IgD-negative memory B cell (primary cell): Measurements from ENCODE around the gene KIF7. TPM values are rescaled to one million over a fixed set of nuclear protein-coding genes. Genes with fewer than 3 reads are reported as not detected.
A peak's percentile ranks its signal among the peaks of the same experiment; 100 is the strongest.

Experiments
- H3K27ac Mint-ChIP-seq, 3 donors: one replicate each; pipeline ENCODE4 v1.8.0; 2020 to 2022; ENCODE audit warnings: mild to moderate bottlenecking in 3 of 3, mixed read lengths in 3 of 3, moderate library complexity in 1 of 3
- H3K27me3 Mint-ChIP-seq: one replicate; pipeline ENCODE4 v1.8.0; 2021; ENCODE audit warnings: mixed read lengths
- H3K36me3 Mint-ChIP-seq: one replicate; pipeline ENCODE4 v1.8.0; 2020; ENCODE audit warnings: mild to moderate bottlenecking, mixed read lengths
- H3K4me1 Mint-ChIP-seq, 3 donors: one replicate each; pipeline ENCODE4 v1.8.0; 2020 to 2022; ENCODE audit warnings: mixed read lengths in 3 of 3, mild to moderate bottlenecking in 1 of 3
- H3K4me3 Mint-ChIP-seq, 4 donors: one replicate each; pipeline ENCODE4 v1.8.0; 2020 to 2022; ENCODE audit warnings: mild to moderate bottlenecking in 4 of 4, mixed read lengths in 4 of 4, moderate library complexity in 3 of 4
- H3K9me3 Mint-ChIP-seq, 3 donors: one replicate each; pipeline ENCODE4 v1.8.0; 2020 to 2021; ENCODE audit warnings: mixed read lengths in 3 of 3, mild to moderate bottlenecking in 1 of 3
- polyA plus RNA-seq: library from polyadenylated mRNA; unstranded; fragments of 300-500 nt; fragmentation: Illumina TruSeq; gene quantifications from one replicate; pipeline ENCODE4 v1.2.3, GENCODE V29; 2021

Gene KIF7
- polyA plus RNA-seq, 1 donor from 2014 or later, result not detected

DNA sequence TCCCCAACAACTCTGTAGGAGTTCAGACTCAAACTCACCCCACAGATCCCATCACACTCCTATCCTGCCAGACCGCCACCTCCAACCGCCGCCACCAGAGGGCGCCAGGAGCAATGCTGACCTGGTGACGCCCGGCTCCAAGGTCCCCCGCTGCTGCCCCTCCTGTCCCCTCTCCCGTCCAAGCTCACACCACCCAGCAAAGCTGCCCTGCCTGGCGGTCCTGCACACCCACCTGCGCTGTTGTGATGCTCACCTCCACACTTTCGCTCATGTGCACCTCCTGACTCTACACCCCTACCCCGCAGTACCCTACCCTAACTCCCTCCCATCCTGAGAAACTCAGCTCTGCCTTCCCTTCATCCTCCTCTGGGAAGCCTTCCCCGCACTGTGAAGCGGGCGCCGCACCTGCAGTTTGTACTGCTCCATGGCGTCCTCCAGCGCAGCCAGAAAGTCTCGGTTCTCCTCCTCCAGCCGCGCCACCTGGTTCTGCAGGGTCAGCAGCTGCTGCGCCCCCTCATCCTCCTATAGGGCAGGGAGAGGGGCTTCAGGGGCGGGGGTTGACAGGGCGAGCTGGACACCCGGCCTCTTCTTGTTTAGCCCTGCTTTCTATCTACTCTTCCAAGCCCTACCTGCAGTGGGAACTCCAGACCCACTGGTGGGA lies 7.9 kb downstream of the KIF7 start:
- H3K27ac Mint-ChIP-seq, result no peak overlapping the region
- H3K4me1 Mint-ChIP-seq, result peaks cover 0 to 2% (median 1%) of the 10 kb centered on the region in 3 donors
- peaks cover 14% of the 10 kb centered on the region for H3K27me3 Mint-ChIP-seq
- H3K9me3 Mint-ChIP-seq, result no peaks in the 10 kb centered on the region
- H3K4me3 Mint-ChIP-seq, result no peak overlapping the region
- H3K36me3 Mint-ChIP-seq, result no peaks in the 10 kb centered on the region

DNA sequence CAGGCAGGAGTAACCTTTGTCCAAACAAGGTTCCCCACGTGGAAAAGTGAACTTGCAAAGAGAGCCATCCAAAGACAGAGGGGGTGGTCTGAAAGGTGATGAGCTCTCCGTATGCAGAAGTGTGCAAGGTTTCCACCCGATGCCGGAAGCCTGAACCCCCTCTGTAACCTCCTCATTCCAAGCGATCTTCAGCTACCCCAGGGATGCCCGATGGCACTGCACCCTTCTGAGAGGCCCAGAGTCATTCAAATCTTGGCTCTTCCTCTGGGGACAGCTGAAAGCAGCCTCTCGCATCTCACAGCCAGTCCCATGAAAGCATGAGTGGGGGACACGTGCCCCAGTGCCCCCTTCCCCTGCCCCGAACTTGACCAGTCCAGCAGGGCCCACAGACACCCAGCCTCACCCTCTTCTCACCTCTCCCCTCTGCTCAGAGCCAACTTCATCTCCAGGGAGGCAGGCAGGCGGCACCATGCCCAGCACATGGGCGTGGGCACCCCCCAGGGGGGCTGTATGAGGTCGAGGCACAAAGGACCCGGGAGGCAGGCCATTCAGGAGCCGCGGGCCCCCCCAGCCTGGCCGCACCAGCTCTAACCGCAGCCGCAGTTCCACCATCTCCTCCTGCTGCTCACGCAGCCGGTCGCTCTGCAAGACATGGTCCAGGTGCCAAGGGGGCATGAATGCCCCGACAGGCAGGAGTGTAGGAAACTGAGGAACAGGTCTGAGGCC lies 8.7 kb downstream of the KIF7 start:
- H3K4me1 Mint-ChIP-seq, result peaks cover 0 to 2% (median 1%) of the 10 kb centered on the region in 3 donors
- H3K9me3 Mint-ChIP-seq, result no peaks in the 10 kb centered on the region
- H3K27ac Mint-ChIP-seq, result no peak overlapping the region
- H3K27me3 Mint-ChIP-seq, result peaks cover 12% of the 10 kb centered on the region
- H3K36me3 Mint-ChIP-seq, result no peaks in the 10 kb centered on the region
- no peak overlapping the region for H3K4me3 Mint-ChIP-seq

- Mint-ChIP-seq H3K27ac (no peak overlapping the region), H3K4me3 (no peak overlapping the region), H3K27me3 (peaks cover 12% of the 10 kb centered on the region), H3K9me3 (no peaks in the 10 kb centered on the region), H3K36me3 (no peaks in the 10 kb centered on the region), H3K4me1 (peaks cover 0 to 4% (median 2%) of the 10 kb centered on the region in 3 donors)
Measured at GRCh38 chr15:89645680-89646079, 9.6 kb downstream of the KIF7 start.

- Mint-ChIP-seq H3K9me3 (no peaks in the 10 kb centered on the region), H3K36me3 (no peaks in the 10 kb centered on the region), H3K27ac (no peak overlapping the region), H3K4me3 (no peak overlapping the region), H3K27me3 (peaks cover 4% of the 10 kb centered on the region), H3K4me1 (peaks cover 0 to 3% (median 0%) of the 10 kb centered on the region in 3 donors)
Measured at GRCh38 chr15:89642106-89642505, 13.2 kb downstream of the KIF7 start.

DNA sequence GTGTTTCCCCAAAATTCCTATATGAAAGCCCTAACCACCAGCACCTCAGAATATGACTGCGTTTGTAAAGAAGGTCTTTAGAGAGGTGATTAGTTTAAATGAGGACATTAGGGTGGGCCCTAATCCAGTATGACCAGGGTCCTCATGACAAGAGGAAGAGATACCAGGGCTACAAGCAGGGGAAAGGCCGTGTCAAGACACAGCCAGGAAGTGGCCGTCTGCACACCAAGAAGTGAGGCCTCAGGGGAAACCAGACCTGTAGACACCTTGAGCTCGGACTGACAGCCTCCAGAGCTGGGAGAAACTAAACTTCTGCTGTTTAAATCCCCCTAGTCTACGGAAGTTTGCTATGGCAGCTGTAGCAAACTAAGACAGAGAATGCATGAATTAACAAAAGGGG lies 14.2 kb downstream of the KIF7 start:
- no peaks in the 10 kb centered on the region for H3K36me3 Mint-ChIP-seq
- peaks cover 0 to 3% (median 0%) of the 10 kb centered on the region in 3 donors for H3K4me1 Mint-ChIP-seq
- H3K9me3 Mint-ChIP-seq, result no peaks in the 10 kb centered on the region
- H3K27me3 Mint-ChIP-seq, result no peaks in the 10 kb centered on the region
- H3K4me3 Mint-ChIP-seq, result no peak overlapping the region
- H3K27ac Mint-ChIP-seq, result peak overlapping the region in 1 of 3 donors; percentile 59

- peaks cover 0 to 2% (median 0%) of the 10 kb centered on the region in 3 donors for H3K9me3 Mint-ChIP-seq
- H3K27ac Mint-ChIP-seq, result no peak overlapping the region
- H3K36me3 Mint-ChIP-seq, result no peaks in the 10 kb centered on the region
- H3K4me1 Mint-ChIP-seq, result peaks cover 0 to 3% (median 0%) of the 10 kb centered on the region in 3 donors
- H3K27me3 Mint-ChIP-seq, result no peaks in the 10 kb centered on the region
- no peak overlapping the region for H3K4me3 Mint-ChIP-seq
Measured at GRCh38 chr15:89640245-89640644, 15.0 kb downstream of the KIF7 start.

- no peak overlapping the region for H3K27ac Mint-ChIP-seq
- H3K4me1 Mint-ChIP-seq, result no peaks in the 10 kb centered on the region
- H3K9me3 Mint-ChIP-seq, result peaks cover 0 to 2% (median 0%) of the 10 kb centered on the region in 3 donors
- H3K4me3 Mint-ChIP-seq, result no peak overlapping the region
- no peaks in the 10 kb centered on the region for H3K27me3 Mint-ChIP-seq
- peaks cover 5% of the 10 kb centered on the region for H3K36me3 Mint-ChIP-seq
Measured at GRCh38 chr15:89633585-89633984, 21.7 kb downstream of the KIF7 start.

DNA sequence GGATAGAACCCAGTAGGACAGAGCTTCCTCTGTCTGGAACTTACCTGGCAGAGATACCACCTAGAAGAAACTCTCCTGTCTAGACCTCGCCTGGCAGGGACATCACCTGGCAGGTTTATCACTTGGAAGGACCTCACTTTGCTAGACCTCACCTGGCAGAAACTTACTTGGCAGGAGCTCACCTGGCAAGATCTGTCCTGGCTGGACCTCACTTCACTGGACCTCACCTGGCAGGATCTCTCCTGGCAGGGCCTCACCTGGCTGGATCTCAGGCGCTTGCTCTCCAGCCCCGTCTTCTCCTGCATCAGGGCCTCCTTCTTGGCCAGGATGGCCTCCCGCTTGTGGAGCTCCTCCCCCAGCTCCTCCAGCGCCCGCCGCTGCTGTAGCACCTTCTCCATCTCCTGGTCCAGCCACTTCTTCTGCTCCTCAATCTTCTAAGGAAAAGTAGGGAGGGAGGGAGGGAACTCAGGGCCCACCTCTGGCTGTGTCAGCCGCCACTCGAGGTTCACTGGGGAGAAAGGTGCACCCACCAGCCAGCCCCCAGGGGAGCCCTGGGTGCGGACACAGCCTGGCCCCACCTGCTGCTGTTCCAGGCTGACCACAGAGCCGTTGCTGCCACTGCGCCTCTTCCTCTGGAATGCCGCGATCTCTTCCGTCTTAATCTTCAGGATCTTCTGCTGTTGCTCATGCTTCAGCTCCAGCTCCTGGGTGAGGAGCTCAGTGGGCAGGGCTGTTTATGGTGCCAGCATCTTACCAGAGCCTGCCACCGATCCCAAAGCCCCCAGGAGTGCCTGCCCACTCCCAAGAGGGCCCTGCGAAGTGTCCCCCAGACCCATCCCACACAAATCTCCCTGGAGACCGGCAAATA lies 22.5 kb downstream of the KIF7 start:
- Mint-ChIP-seq H3K27ac (no peak overlapping the region), H3K4me3 (peak overlapping the region in 1 of 4 donors; percentile 9), H3K4me1 (no peaks in the 10 kb centered on the region), H3K27me3 (no peaks in the 10 kb centered on the region), H3K9me3 (peaks cover 0 to 2% (median 0%) of the 10 kb centered on the region in 3 donors), H3K36me3 (peaks cover 5% of the 10 kb centered on the region)

GRCh38 chr15:89631902-89632264 lies 23.4 kb downstream of the KIF7 start:
- Mint-ChIP-seq H3K4me1 (no peaks in the 10 kb centered on the region), H3K27me3 (no peaks in the 10 kb centered on the region), H3K9me3 (peaks cover 0 to 2% (median 0%) of the 10 kb centered on the region in 3 donors), H3K27ac (no peak overlapping the region), H3K4me3 (no peak overlapping the region), H3K36me3 (peaks cover 5% of the 10 kb centered on the region)

DNA sequence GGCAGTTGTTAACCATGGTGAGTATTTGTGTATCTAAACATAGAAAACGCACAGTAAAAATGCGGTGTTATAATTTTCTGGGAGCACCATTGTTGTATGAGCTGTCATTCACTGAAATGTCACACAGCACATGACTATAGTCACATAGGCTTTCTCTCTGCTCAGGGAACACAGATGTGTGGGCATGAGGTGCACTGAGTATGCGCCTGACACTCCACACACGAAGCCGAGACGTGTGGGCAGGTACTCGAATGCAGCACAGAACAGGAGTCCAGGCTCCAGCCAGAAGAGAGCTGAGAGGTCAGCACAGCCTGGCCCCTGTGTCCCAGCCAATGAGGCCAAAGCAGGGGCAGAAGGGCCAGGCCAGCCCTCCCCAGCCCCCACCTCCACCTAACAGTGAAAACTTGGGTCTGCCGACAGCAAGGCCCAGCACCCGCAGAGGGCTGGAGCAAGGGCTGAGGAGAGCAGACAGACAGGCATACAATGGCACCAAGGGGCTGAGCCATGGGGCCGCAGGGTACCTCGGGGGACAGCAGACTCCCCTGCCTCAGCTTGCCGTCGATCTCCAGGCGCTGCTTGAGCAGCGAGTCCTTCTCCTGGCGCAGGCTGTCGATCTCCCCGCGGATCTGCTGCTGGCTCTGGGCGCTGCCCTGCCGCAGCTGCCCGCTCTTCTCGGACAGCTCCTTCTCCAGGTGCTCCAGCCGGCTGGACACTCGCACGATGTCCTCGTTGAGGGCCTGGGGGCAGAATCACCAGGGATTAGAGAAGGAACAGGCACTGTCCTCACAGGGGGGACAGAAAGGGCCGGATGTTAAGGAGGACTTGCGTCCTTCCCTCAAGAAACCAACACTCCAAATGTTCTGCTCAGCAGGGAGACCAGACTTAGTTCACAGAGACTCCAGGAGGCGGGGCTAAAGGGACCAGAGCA lies 24.0 kb downstream of the KIF7 start:
- Mint-ChIP-seq H3K9me3 (peaks cover 0 to 2% (median 0%) of the 10 kb centered on the region in 3 donors), H3K27me3 (no peaks in the 10 kb centered on the region), H3K4me1 (no peaks in the 10 kb centered on the region), H3K27ac (no peak overlapping the region), H3K36me3 (peaks cover 5% of the 10 kb centered on the region), H3K4me3 (no peak overlapping the region)

DNA sequence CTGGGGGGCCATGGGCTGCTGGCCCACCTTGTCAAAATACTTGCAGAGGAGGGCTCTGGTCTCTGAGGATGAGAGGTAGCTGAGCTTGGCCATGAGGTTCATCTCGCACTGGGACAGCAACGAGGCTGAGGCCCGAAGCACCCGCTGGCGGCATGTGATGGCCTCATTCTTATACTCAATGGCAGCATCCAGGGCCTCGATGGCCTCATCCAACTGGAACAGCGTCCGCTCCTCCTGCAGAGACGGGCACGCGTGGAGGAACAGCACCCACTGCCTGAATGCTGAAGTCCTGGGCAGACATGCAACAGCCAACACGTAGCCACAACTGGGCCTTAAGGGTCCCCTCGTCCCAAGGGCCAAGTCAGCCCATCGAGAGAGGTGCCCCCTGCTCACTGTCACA lies 25.0 kb downstream of the KIF7 start:
- peaks cover 0 to under 1% (median 0%) of the 10 kb centered on the region in 3 donors for H3K9me3 Mint-ChIP-seq
- no peak overlapping the region for H3K27ac Mint-ChIP-seq
- no peaks in the 10 kb centered on the region for H3K27me3 Mint-ChIP-seq
- H3K4me3 Mint-ChIP-seq, result no peak overlapping the region
- H3K36me3 Mint-ChIP-seq, result peaks cover 5% of the 10 kb centered on the region
- H3K4me1 Mint-ChIP-seq, result no peaks in the 10 kb centered on the region

DNA sequence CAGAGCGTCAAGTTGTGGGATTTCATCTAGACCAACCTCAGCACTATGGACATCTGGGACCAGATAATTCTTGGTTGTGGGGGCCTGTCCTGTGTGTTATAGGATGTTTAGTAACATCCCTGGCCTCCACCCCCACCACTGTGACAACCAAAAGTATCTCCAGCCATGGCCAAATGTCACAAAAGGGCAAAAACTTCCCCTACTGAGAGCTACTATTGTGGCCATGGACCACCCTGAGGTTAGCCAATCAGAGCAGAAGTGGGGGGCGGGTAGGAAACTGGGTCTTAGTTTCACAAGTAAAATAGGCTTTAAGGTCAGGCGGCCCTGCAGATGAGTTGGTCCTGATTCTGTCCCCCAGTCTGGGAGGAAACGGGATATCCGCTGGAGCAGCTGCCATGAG lies 25.4 kb downstream of the KIF7 start:
- Mint-ChIP-seq H3K9me3 (no peaks in the 10 kb centered on the region), H3K27me3 (no peaks in the 10 kb centered on the region), H3K36me3 (peaks cover 5% of the 10 kb centered on the region), H3K4me1 (no peaks in the 10 kb centered on the region), H3K4me3 (no peak overlapping the region), H3K27ac (no peak overlapping the region)

- Mint-ChIP-seq H3K36me3 (peaks cover 5% of the 10 kb centered on the region), H3K4me3 (no peak overlapping the region), H3K4me1 (no peaks in the 10 kb centered on the region), H3K9me3 (no peaks in the 10 kb centered on the region), H3K27me3 (no peaks in the 10 kb centered on the region), H3K27ac (no peak overlapping the region)
Measured at GRCh38 chr15:89628806-89629715, 26.2 kb downstream of the KIF7 start.
